HG03095 (cell line): ENCODE data around the gene CEACAM16.

Experiments used
- ATAC-seq: cut with Tn5 transposase; IDR thresholded peaks from one replicate; pipeline ENCODE4 v1.9.1; 2021; ENCODE audit warnings: moderate library complexity; ENCODE audit not compliant: unreplicated experiment

CEACAM16 gene

DNA sequence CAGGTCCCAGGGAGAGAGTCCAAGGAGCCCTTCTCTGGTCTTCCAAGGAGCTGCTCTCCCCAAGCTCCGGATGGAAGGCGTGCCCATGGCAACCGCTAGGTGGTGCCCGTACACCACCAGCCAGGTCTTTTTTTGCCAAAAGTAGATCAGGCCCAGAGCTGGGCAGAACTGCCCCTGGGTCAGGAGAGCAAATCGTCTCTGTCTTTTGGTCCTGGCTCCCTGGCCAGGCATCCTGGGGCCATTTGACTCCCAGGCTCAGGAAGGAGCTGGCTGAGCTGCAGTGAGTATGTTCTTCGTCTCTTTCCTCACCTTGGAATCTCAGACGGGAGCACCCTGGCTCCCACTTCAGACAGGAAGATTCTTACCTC lies 25.0 kb downstream of the CEACAM16 start:
- no peak for ATAC-seq

GRCh38 chr19:44725251-44725650 lies 26.3 kb downstream of the CEACAM16 start:
- ATAC-seq, result no peak

DNA sequence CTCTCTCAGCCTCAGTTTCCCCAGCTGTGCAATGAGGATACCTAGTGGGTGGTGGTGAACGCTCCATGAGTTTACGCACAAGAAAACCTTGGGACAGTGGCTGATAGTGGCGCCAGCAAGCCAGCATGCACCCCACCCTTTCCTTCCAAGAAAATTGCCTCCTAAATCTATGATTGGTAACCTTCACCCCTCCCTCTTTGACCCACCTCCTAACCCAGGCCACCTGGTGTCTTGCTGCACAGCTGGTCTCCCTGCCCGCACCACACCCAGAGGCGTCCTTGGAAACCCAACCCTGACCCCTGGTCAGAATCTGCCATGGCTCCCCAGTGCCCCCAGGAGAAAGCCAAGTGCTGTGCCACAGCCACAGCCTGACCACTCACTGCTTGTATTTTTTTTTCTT lies 26.7 kb downstream of the CEACAM16 start:
- no peak for ATAC-seq

DNA sequence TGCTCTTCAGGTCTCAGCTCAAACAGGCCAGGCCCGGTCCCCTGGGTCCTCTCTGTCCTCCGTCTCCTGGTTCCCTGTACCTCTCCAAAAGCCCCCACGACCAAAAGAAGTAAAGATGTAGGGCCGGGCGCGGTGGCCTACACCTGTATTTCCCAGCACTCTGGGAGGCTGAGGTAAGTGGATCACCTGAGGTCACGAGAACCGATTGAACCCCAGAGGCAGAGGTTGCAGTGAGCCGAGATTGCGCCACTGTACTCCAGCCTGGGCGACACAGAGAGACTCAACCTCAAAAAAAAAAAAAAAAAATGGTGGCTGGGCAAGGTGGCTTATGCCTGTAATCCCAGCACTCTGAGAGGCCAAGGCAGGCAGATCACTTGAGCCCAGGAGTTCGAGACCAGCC lies 27.5 kb downstream of the CEACAM16 start:
- no peak for ATAC-seq

DNA sequence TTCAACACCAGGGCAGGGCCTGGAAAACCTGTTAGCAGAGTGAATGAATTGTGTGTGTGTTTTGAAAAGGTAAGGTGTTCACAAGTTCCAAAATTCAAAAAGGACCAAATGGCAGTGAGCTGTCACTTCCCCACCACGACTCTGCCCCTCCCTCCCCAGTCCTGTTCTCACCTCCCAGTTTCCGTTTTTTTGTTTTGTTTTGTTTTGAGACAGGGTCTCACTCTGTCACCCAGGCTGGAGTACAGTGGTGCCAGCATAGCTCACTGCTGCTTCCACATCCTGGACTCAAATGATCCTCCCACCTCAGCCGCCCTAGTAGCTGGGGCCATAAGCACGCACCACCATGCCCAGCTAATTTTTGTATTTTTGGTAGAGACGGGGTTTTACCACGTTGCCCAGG lies 29.2 kb downstream of the CEACAM16 start:
- ATAC-seq, result no peak

DNA sequence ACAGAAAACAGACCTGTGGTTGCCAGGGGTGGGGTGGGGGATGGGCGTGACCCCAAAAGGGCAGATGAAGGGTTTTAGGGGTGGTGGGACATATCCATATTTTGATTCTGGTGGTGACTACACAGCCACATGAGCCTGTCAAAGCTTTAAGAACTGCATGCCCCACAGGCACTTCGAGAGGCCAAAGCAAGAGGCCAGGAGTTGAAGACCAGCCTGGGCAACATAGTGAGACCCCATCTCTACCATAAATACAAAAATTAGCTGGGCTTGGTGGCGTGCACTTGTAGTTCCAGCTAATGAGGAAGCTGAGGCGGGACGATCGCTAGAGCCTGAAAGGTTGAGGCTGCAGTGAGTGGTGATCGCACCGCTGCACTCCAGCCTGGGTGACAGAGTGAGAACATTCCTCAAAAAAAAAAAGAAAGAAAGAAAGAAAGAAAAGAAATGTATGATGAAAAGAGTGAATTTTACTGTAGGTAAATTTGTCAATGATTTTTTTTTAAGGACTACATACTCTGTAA lies 30.6 kb downstream of the CEACAM16 start:
- ATAC-seq, result no peak

- no peak for ATAC-seq
Observed at GRCh38 chr19:44731081-44731480, 32.1 kb downstream of the CEACAM16 start.

- no peak for ATAC-seq
Observed at GRCh38 chr19:44731622-44732021, 32.7 kb downstream of the CEACAM16 start.

- no peak for ATAC-seq
Observed at GRCh38 chr19:44732235-44733014, 33.5 kb downstream of the CEACAM16 start.

GRCh38 chr19:44734357-44734756 lies 35.4 kb downstream of the CEACAM16 start:
- no peak for ATAC-seq

GRCh38 chr19:44735011-44735410 lies 36.1 kb downstream of the CEACAM16 start:
- no peak for ATAC-seq

- no peak for ATAC-seq
Observed at GRCh38 chr19:44737238-44738071, 38.5 kb downstream of the CEACAM16 start.

DNA sequence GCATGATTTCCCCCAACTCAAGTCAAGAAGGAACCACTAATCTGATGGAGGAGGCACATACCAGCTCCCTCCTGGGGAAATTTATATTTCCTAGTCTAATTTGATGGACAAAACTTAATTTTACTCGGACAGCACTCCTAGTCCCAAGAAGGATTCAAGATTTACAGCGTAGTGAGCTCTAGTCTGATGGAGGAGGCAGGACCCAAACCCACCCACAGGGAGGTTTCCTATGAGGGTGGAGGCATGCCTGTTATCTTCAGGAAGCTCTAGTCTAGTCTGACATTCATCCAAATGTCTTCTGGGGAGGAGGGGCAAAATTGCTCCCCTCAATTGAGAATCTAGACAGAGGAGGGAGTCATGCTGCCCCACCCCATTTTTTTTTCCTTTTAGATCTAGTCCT lies 39.2 kb downstream of the CEACAM16 start:
- ATAC-seq, result no peak

DNA sequence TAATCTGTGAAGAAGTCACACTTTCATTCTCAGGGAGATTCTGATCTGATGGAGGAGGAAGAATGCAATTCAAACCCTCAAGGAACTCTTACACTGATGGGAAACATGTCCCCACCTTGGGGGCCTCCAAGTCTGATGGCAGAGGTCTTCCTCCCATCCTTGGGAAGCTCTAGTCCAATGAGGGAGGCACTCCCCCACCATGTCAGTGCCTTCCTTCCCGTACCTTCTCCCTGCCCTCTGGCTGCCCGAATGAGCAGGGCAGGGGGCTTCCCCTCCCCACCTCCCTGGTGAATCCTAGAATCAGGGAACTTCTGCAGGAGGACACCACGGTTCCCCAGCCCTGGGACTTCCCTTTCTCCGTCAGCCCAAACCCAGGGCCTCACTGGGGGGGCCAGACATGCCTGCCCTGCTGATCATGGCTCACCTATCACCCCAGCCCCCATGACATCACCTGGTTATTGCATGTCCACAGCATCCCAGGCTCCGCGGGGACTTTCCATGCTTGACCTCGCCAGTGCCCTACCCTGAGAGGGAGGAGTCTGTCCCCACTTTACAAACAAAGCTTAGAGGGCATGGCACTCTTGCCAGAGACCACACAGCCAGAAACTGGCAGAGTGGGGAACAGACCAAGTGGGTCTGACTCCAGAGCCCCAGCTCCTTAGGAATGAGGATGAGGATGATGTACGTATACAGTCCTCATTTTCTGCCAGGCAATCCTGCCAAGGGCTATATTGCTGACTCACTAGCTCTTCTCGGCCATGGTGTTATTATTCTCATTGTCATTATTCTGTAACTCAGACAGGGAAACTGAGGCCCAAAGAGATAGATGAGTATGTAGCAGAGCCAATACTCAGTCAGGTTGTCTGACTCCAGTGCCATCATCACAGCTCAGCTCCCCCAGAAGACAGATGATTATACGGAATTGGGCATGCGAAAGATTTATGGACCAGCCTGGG lies 39.9 kb downstream of the CEACAM16 start:
- no peak for ATAC-seq

DNA sequence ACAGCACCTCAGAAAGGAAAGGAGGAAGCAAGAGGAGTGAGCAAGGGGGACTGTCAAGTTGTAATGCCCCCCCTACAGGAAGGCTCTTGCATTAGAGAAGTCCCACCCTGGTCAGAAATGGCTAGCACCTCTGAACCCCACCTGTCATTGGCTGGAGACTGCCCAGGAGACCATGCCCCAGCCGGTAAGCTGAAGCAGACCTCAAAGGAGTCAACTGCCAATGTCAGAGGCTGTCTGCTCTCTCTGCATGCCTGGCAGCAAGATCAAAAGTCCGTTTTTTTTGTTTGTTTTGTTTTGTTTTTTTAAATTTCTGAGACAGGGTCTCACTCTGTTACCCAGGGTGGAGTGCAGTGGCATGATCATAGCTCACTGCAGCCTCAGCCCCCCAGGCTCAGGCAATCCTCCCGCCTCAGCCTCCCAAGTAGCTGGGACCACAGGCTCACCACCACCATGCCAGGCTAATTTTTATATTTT lies 41.4 kb downstream of the CEACAM16 start:
- ATAC-seq, result no peak

DNA sequence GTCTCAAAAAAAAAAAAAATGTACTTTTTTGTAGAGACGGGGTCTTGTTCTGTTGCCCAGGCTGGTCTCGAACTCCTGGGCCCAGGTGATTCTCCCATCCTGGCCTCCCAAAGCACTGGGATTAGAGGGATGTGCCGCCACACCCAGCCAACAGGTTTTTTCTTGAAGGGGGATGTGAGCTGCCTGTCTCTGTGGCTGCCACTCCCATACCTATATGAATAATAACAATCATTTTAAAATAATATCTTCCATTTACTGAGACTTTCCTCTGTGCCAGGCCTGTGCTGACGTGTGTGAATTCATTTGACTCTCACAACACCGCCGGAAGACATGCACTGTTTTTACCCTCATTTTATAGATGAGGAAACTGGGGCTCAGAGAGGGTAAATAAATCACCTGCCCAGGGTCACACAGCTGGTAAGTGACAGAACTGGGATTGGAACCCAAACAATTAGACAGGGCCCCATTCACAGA lies 42.3 kb downstream of the CEACAM16 start:
- no peak for ATAC-seq

GRCh38 chr19:44741841-44742329 lies 42.9 kb downstream of the CEACAM16 start:
- no peak for ATAC-seq

DNA sequence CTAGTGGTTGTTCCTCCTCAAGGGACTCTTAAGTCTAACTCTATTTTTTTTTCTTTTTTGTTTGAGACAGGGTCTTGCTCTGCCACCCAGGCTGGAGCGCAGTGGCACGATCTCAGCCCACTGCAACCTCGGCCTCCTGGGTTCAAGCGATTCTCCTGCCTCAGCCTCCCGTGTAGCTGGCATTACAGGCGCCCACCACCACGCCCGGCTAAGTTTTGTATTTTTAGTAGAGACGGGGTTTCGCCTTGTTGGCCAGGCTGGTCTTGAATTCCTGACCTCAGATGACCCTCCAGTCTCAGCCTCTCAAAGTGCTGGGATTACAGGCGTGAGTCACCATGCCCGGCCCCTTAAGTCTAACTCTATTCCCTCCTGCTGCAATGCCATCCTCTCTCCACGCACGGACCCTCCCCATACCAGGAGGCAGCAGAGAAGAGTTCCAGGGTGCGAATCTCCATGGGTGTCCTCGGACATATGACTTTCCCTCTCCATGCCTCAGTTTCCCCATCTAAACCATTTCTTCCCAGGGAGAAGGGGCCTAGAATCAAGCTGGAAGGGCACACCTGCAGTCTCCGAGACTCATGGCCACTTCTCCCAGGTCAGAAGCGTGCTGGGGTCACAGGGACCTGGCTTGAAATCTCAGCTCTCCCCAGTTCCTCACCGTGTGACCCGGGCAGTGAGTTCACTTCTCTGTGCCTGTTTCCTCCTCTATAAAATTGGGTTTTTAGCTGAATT lies 43.5 kb downstream of the CEACAM16 start:
- ATAC-seq, result no peak

DNA sequence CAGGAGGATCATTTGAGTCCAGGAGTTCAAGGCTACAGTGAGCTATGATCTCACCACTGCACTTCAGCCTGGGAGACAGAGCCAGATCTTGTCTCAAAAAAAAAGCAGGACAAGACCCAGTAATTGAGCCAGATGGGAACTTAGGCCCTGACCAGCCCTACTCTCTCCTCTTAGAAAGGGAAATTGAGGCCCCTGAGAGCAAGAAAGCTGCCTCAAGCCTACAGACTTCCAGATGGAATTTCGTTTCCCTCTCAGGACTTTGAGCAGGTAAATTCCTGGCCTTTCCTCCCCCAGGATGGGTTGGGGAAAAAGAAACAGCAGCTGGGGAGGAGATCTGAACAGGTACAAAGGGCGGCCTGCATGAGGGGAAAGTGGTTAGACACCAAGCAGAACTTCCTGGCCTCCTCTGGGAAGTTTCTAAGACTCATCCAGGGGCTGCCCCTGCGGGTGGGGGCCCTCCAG lies 46.0 kb downstream of the CEACAM16 start:
- no peak for ATAC-seq

GRCh38 chr19:44745341-44745831 lies 46.4 kb downstream of the CEACAM16 start:
- no peak for ATAC-seq
